ENCODE data around the gene UGT1A10.

The UGT1A10 gene

GRCh38 chr2:233656443-233656842, 20.2 kb downstream of the UGT1A10 start:
- no peak for DNase-seq

GRCh38 chr2:233658610-233659009, 22.4 kb downstream of the UGT1A10 start:
- no peak for DNase-seq

- DNase-seq: no peak
Measured at GRCh38 chr2:233663911-233664310, 27.7 kb downstream of the UGT1A10 start.

- no peak for DNase-seq
Measured at GRCh38 chr2:233668605-233669260, 32.5 kb downstream of the UGT1A10 start.

- no peak for DNase-seq
Measured at GRCh38 chr2:233671290-233672161, 35.3 kb downstream of the UGT1A10 start, which contains the start of gene UGT1A9. UGT1A9 (plus strand) TSS chr2:233671898; CDS start chr2:233671935, 37 bp downstream.

- DNase-seq: no peak
Measured at GRCh38 chr2:233672886-233673285, 36.6 kb downstream of the UGT1A10 start.

- DNase-seq: no peak
Measured at GRCh38 chr2:233673896-233674295, 37.6 kb downstream of the UGT1A10 start.

- no peak for DNase-seq
Measured at GRCh38 chr2:233674314-233674713, 38.1 kb downstream of the UGT1A10 start.

- DNase-seq: no peak
Measured at GRCh38 chr2:233674995-233675394, 38.7 kb downstream of the UGT1A10 start.

- no peak for DNase-seq
Measured at GRCh38 chr2:233676046-233676445, 39.8 kb downstream of the UGT1A10 start.

- no peak for DNase-seq
Measured at GRCh38 chr2:233679196-233679595, 42.9 kb downstream of the UGT1A10 start.

GRCh38 chr2:233680361-233681045, 44.3 kb downstream of the UGT1A10 start:
- DNase-seq: no peak

GRCh38 chr2:233681521-233682099, 45.4 kb downstream of the UGT1A10 start, which contains the start of gene UGT1A7:
UGT1A7 (plus strand) TSS chr2:233681901; CDS start chr2:233681938, 37 bp downstream.
- DNase-seq: no peak

GRCh38 chr2:233684640-233685039, 48.4 kb downstream of the UGT1A10 start:
- no peak for DNase-seq

- no peak for DNase-seq
Measured at GRCh38 chr2:233686928-233687327, 50.7 kb downstream of the UGT1A10 start.

GRCh38 chr2:233688341-233688740, 52.1 kb downstream of the UGT1A10 start:
- DNase-seq: no peak

- no peak for DNase-seq
Measured at GRCh38 chr2:233689031-233689430, 52.8 kb downstream of the UGT1A10 start.

GRCh38 chr2:233689501-233689900, 53.3 kb downstream of the UGT1A10 start:
- DNase-seq: no peak

GRCh38 chr2:233690444-233690843, 54.2 kb downstream of the UGT1A10 start:
- no peak for DNase-seq

GRCh38 chr2:233691443-233692433, 55.5 kb downstream of the UGT1A10 start:
- no peak for DNase-seq

GRCh38 chr2:233692648-233693047, 56.4 kb downstream of the UGT1A10 start, which contains the start of gene UGT1A6:
UGT1A6 (plus strand) TSS chr2:233692890; CDS start chr2:233693005, 115 bp downstream.
- no peak for DNase-seq

- DNase-seq: no peak
Measured at GRCh38 chr2:233693963-233694362, 57.7 kb downstream of the UGT1A10 start.
